DOHH2 (cell line): ENCODE results near the gene CARM1.

Experiments
- H3F3A ChIP-seq: fragments of 200-600 bp; sonication (generic), shearing (Covaris generic); 2 replicates; pipeline ENCODE4 v1.6.0; 2016; ENCODE audit warnings: antibody characterized with exemption, mild to moderate bottlenecking; ENCODE audit not compliant: control insufficient read depth, insufficient read depth
- H3K27ac ChIP-seq: fragments of 200-600 bp; sonication (generic); 2 replicates; pipeline ENCODE4 v1.5.1; 2014; ENCODE audit warnings: low read depth, mild to moderate bottlenecking, low read length, moderate library complexity
- H3K27me3 ChIP-seq: fragments of 200-600 bp; sonication (generic); 2 replicates; pipeline ENCODE4 v1.6.1; 2014; ENCODE audit warnings: mild to moderate bottlenecking, low read length, mixed read lengths; ENCODE audit not compliant: control insufficient read depth
- H3K36me3 ChIP-seq: fragments of 200-600 bp; sonication (generic); 2 replicates; pipeline ENCODE4 v1.6.1; 2014; ENCODE audit warnings: mild to moderate bottlenecking, low read length, moderate library complexity, mixed read lengths; ENCODE audit not compliant: control insufficient read depth
- H3K4me1 ChIP-seq: fragments of 200-600 bp; sonication (generic); 2 replicates; pipeline ENCODE4 v1.6.1; 2014; ENCODE audit warnings: mild to moderate bottlenecking, low read length, mixed read lengths; ENCODE audit not compliant: control insufficient read depth
- H3K4me2 ChIP-seq: fragments of 200-600 bp; sonication (generic); 2 replicates; pipeline ENCODE4 v1.6.0; 2014; ENCODE audit warnings: mild to moderate bottlenecking, low read length, moderate library complexity
- H3K4me3 ChIP-seq: fragments of 200-600 bp; sonication (generic); 2 replicates; pipeline ENCODE4 v1.5.1; 2014; ENCODE audit warnings: mild to moderate bottlenecking, low read length, mixed read lengths
- H3K79me2 ChIP-seq: fragments of 200-600 bp; sonication (generic); 2 replicates; pipeline ENCODE4 v1.6.1; 2014; ENCODE audit warnings: mild to moderate bottlenecking, low read length, mixed read lengths; ENCODE audit not compliant: control insufficient read depth
- H3K9me2 ChIP-seq: fragments of 200-600 bp; sonication (generic); replicated peaks from 2 replicates; pipeline ENCODE4 v1.6.1; 2014; ENCODE audit warnings: mild to moderate bottlenecking, low read length, mixed read lengths; ENCODE audit not compliant: control insufficient read depth
- H3K9me3 ChIP-seq: fragments of 200-600 bp; sonication (generic); 2 replicates; pipeline ENCODE4 v1.6.1; 2014; ENCODE audit warnings: antibody characterized with exemption, low read length, mixed read lengths; ENCODE audit not compliant: control insufficient read depth, insufficient read depth
- H4K20me1 ChIP-seq: fragments of 200-600 bp; sonication (generic); 2 replicates; pipeline ENCODE4 v1.6.0; 2014; ENCODE audit warnings: low read depth, mild to moderate bottlenecking, antibody characterized with exemption, low read length, moderate library complexity; ENCODE audit not compliant: control insufficient read depth, insufficient read depth
- EZH2phosphoT487 ChIP-seq: fragments of 200-600 bp; sonication (generic); IDR thresholded peaks from 2 replicates; pipeline ENCODE4 v1.6.1; 2017; ENCODE audit warnings: borderline replicate concordance, mild to moderate bottlenecking, antibody characterized with exemption, low read length, moderate library complexity, mixed read lengths
- TF ChIP-seq, protein P1 (sequence below): fragments of 200-600 bp; sonication (generic); IDR thresholded peaks from one replicate; pipeline ENCODE4 v1.5.1; 2014; ENCODE audit warnings: antibody characterized with exemption, mild to moderate bottlenecking, low read depth, low read length; ENCODE audit not compliant: poor library complexity, severe bottlenecking

The CARM1 gene

DNA sequence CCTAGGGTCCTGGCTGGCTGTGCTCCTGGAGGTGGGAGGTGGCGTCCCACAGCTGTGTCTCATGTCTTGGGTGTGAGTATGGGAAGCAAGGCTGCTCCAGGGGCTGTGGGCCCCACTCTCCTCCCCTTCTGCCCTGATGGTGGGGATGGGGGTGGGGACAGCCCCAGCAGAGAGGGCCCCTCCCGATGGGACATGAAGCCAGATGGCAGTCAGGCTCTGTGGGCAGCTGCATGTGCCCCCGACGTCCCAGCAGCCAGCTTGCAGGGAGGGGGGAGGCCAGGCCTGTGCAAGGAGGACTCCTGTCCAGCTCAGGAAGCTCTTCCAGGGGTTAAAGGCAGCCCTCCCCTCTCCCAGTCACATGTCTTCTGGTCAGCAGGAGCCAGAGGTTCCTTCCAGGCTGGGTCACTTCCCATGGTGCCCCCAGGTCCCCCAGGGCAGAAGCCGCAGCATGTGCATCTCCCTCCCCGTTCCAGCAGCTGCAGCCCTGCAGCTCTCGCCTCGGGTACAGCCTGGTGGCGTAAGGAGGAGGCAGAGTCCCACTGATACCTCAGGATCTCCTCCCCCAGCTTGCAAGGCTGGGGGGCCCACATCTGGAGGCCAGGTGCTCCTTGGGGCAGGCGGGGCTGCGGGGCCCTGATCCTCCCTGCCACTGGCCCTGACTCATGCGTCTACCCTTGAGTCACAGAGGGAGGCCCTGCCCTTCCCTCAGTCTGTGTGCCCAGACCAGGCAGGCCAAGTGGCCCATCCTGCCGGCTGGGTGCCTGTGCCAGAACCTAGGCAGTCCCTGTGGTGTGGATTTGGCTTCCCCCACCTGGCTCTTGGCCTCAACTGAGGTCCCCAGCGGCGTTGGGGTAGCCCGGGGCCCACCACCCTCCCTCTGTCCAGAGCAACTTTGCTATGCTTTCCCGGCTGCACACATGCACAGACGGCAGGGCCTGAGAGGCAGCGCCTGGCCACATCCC lies 44.1 kb downstream of the CARM1 start:
- no peaks in the 10 kb centered on the region for H4K20me1 ChIP-seq
- no peaks in the 10 kb centered on the region for H3K4me1 ChIP-seq
- no peak for TF ChIP-seq EZH2phosphoT487
- TF ChIP-seq, protein P1, sequence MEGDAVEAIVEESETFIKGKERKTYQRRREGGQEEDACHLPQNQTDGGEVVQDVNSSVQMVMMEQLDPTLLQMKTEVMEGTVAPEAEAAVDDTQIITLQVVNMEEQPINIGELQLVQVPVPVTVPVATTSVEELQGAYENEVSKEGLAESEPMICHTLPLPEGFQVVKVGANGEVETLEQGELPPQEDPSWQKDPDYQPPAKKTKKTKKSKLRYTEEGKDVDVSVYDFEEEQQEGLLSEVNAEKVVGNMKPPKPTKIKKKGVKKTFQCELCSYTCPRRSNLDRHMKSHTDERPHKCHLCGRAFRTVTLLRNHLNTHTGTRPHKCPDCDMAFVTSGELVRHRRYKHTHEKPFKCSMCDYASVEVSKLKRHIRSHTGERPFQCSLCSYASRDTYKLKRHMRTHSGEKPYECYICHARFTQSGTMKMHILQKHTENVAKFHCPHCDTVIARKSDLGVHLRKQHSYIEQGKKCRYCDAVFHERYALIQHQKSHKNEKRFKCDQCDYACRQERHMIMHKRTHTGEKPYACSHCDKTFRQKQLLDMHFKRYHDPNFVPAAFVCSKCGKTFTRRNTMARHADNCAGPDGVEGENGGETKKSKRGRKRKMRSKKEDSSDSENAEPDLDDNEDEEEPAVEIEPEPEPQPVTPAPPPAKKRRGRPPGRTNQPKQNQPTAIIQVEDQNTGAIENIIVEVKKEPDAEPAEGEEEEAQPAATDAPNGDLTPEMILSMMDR, result no peak
- no peaks in the 10 kb centered on the region for H3K79me2 ChIP-seq
- H3K4me3 ChIP-seq, result no peak overlapping the region
- no peaks in the 10 kb centered on the region for H3K9me2 ChIP-seq
- no peaks in the 10 kb centered on the region for H3K9me3 ChIP-seq
- peaks cover 63% of the 10 kb centered on the region for H3K36me3 ChIP-seq
- no peaks in the 10 kb centered on the region; the same call in 1 of the 2 replicates for H3F3A ChIP-seq
- no peaks in the 10 kb centered on the region for H3K27me3 ChIP-seq
- H3K27ac ChIP-seq, result no peak overlapping the region
- H3K4me2 ChIP-seq, result no peak overlapping the region

DNA sequence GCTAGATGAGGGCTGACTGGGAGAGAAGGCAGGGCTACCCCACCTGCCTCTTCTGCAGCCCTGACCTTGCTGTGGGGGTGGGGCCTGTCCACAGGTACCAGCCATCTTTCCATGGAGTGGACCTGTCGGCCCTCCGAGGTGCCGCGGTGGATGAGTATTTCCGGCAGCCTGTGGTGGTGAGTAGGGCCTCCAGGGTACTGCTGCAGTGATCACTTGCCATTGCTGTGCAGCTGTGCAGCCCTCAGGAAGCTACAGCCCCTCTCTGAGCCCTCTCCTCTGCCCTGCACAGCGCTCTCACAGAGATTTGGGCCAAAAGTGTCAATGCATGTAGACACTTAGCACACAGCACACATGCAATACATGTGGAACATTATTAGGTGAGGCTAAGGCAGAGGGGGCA lies 45.2 kb downstream of the CARM1 start:
- Histone ChIP-seq H3K79me2 (no peaks in the 10 kb centered on the region), H3K36me3 (peaks cover 68% of the 10 kb centered on the region), H3K4me3 (no peak overlapping the region), H3K4me1 (no peaks in the 10 kb centered on the region), H3F3A (no peaks in the 10 kb centered on the region; the same call in 1 of the 2 replicates), H3K4me2 (no peak overlapping the region), H3K27me3 (no peaks in the 10 kb centered on the region), H4K20me1 (no peaks in the 10 kb centered on the region), H3K9me2 (no peaks in the 10 kb centered on the region), H3K27ac (no peak overlapping the region), H3K9me3 (no peaks in the 10 kb centered on the region)
- no peak for TF ChIP-seq EZH2phosphoT487
- TF ChIP-seq, protein P1, result no peak

DNA sequence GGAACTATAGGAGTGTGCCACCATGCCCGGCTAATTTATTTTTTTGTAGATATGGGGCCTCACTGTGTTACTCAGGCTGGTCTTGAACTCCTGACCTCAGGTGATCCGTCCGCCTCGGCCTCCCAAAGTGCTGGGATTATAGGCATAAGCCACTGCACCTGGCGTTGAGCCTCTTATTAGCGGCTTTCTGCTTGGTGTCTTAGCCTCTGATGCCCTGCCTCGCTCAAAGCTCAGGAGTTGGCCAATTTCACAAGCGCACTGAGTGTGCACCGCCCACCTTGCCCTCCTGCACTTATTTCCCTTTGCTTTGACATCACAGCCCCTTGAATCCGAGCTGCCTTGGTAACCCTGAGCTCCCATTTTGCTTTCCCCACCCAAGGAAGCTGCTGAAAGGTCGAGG lies 47.0 kb downstream of the CARM1 start:
- peaks cover 56% of the 10 kb centered on the region for H3K36me3 ChIP-seq
- H3K27ac ChIP-seq, result no peak overlapping the region
- H3K9me3 ChIP-seq, result no peaks in the 10 kb centered on the region
- TF ChIP-seq EZH2phosphoT487, result no peak
- TF ChIP-seq, protein P1, result no peak
- H3K9me2 ChIP-seq, result no peaks in the 10 kb centered on the region
- H3K79me2 ChIP-seq, result no peaks in the 10 kb centered on the region
- no peaks in the 10 kb centered on the region for H3K4me1 ChIP-seq
- H3K4me2 ChIP-seq, result no peak overlapping the region
- H3K4me3 ChIP-seq, result no peak overlapping the region
- H3K27me3 ChIP-seq, result no peaks in the 10 kb centered on the region
- H3F3A ChIP-seq, result no peaks in the 10 kb centered on the region; the same call in 1 of the 2 replicates
- no peaks in the 10 kb centered on the region for H4K20me1 ChIP-seq
